GM10248 (cell line): ENCODE results near the gene MAP2K7.

Experiments used
- CTCF ChIA-PET: fragments of 300-600 bp; sonication (Branson Sonifier 250); formaldehyde crosslinking; extraction: SDS; loops from one replicate; lab custom pipeline; 2021; ENCODE audit warnings: antibody characterized with exemption; lab: Yijun Ruan, JAX
- POLR2A ChIA-PET: fragments of 350-650 bp; sonication (Branson Sonifier 250); formaldehyde crosslinking; extraction: SDS; loops from one replicate; lab custom pipeline; 2020; ENCODE audit warnings: antibody characterized with exemption; lab: Yijun Ruan, JAX
- DNase-seq: peaks from one replicate; pipeline ENCODE4 v3.0.0; 2012; ENCODE audit errors: extremely low spot score
- CTCF ChIP-seq: IDR thresholded peaks from 2 replicates; pipeline ENCODE4 v1.5.1; 2012; ENCODE audit warnings: mild to moderate bottlenecking, low read depth; ENCODE audit errors: extremely low read depth, missing control alignments, control extremely low read depth

The MAP2K7 gene

DNA sequence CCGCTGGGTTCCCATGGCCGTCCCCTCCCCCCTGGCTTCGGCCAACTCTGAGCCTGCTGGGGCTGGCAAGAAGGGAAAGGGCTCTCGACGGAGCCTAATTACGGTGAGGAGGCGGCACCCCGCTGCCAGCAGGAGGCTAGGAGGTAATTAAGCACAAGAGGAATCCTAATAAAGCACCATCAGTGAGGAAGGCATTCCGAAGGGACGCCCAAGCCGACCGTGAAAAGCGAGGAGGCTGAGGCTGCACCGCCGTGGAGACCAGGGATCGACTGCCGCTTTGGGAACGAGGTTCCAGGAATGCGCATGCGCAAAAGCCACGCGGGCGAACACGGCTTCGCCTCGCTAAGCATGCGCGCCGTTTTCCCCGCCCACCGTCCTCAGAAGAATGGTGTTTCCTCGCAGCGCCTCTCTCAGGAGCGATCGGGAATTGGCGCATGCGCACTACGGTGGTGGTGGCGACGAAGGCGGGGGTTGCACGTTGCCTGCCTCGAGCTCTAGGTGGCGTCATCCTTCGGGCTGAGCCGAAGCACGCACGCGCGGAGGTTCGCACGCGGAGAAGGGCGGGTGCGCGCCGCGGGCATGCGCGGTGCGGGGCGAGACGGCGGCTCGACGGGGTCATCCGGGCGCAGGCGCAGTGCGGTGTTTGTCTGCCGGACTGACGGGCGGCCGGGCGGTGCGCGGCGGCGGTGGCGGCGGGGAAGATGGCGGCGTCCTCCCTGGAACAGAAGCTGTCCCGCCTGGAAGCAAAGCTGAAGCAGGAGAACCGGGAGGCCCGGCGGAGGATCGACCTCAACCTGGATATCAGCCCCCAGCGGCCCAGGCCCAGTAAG is at the start of gene MAP2K7:
Gene MAP2K7 (plus strand): TSS at position 634 of the 830 bp plus-strand sequence. CDS start 68 bp downstream, at position 702.
- peak; percentile 92 for TF ChIP-seq CTCF
- ChIA-PET CTCF (interaction anchor here (0.8 to 7.7 kb wide), 23 partner anchors 9 to 834 kb away, joined by 3 to 60 read pairs (median 4); partner anchors contain the start of genes SNAPC2, TGFBR3L, TIMM44 and ZNF557), POLR2A (interaction anchor here (0.6 to 1.6 kb wide), 5 partner anchors 9 to 40 kb away, joined by 3 to 11 read pairs (median 4); partner anchors contain the start of genes SNAPC2 and TIMM44)
- peak; percentile 100 for DNase-seq

GRCh38 chr19:7855426-7856108 is 48.1 kb upstream of the MAP2K7 start:
- ChIA-PET POLR2A (no interaction called here), CTCF (interaction anchor here (1.1 kb wide), 1 partner anchor 175 kb away, joined by 3 read pairs; the partner anchor contains the start of gene TRAPPC5)
- TF ChIP-seq CTCF = no peak
- DNase-seq = no peak

- ChIA-PET POLR2A (no interaction called here), CTCF (interaction anchor here (4.4 kb wide), 1 partner anchor 13 kb away, joined by 45 read pairs; no protein-coding TSS in a partner anchor)
- no peak for TF ChIP-seq CTCF
- no peak for DNase-seq
These were observed 47.5 kb upstream of the MAP2K7 start for GRCh38 chr19:7856109-7856591.

GRCh38 chr19:7856679-7857663 is 46.7 kb upstream of the MAP2K7 start:
- ChIA-PET POLR2A (no interaction called here), CTCF (interaction anchor here (1.0 to 4.4 kb wide), 6 partner anchors 12 to 205 kb away, joined by 3 to 45 read pairs (median 5); partner anchors contain the start of gene TRAPPC5)
- DNase-seq = no peak
- TF ChIP-seq CTCF = no peak

GRCh38 chr19:7857727-7858108 is 46.0 kb upstream of the MAP2K7 start:
- ChIA-PET CTCF (interaction anchor here (1.0 to 4.4 kb wide), 8 partner anchors 11 to 206 kb away, joined by 3 to 45 read pairs (median 4); partner anchors contain the start of gene TRAPPC5), POLR2A (interaction anchor here (0.5 kb wide), 1 partner anchor 693 kb away, joined by 4 read pairs; no protein-coding TSS in a partner anchor)
- no peak for TF ChIP-seq CTCF
- no peak for DNase-seq
